ENCODE results near the gene LBX2.

DNA sequence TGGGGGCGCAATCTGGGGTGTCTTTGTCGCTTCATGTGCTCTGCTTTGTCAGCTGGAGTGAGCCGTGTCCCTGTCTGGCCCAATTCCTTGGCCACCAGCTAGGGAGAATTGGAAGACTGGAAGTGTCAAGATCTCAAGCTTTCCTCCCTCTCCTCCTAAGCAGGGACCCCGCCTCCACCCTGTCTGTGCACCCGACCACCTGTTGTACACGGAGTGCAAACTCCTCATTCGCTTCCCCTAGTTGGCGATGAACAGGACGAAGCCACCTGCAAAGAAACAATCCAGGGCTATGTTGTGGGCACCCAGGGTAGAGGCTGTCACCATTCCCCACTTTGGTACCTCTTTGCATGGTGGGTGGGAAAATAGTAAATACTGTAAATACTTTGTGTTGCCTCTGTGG, 28.3 kb upstream of the LBX2 start:
- TF ChIP-seq, protein P1, sequence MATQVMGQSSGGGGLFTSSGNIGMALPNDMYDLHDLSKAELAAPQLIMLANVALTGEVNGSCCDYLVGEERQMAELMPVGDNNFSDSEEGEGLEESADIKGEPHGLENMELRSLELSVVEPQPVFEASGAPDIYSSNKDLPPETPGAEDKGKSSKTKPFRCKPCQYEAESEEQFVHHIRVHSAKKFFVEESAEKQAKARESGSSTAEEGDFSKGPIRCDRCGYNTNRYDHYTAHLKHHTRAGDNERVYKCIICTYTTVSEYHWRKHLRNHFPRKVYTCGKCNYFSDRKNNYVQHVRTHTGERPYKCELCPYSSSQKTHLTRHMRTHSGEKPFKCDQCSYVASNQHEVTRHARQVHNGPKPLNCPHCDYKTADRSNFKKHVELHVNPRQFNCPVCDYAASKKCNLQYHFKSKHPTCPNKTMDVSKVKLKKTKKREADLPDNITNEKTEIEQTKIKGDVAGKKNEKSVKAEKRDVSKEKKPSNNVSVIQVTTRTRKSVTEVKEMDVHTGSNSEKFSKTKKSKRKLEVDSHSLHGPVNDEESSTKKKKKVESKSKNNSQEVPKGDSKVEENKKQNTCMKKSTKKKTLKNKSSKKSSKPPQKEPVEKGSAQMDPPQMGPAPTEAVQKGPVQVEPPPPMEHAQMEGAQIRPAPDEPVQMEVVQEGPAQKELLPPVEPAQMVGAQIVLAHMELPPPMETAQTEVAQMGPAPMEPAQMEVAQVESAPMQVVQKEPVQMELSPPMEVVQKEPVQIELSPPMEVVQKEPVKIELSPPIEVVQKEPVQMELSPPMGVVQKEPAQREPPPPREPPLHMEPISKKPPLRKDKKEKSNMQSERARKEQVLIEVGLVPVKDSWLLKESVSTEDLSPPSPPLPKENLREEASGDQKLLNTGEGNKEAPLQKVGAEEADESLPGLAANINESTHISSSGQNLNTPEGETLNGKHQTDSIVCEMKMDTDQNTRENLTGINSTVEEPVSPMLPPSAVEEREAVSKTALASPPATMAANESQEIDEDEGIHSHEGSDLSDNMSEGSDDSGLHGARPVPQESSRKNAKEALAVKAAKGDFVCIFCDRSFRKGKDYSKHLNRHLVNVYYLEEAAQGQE (IDR thresholded peaks at IDR 0.05; ENCODE audit: insufficient read depth in 1 of 2, low read depth in 2 of 2, low read length in 1 of 2), result no peak
- TF ChIP-seq POLR2AphosphoS5 (IDR thresholded peaks at IDR 0.05; ENCODE audit: low read depth, low read length) (no peak), SIN3A (IDR thresholded peaks at IDR 0.05; ENCODE audit: borderline replicate concordance, insufficient read depth, low read depth, low read length) (no peak)
- TF ChIP-seq, protein P2, sequence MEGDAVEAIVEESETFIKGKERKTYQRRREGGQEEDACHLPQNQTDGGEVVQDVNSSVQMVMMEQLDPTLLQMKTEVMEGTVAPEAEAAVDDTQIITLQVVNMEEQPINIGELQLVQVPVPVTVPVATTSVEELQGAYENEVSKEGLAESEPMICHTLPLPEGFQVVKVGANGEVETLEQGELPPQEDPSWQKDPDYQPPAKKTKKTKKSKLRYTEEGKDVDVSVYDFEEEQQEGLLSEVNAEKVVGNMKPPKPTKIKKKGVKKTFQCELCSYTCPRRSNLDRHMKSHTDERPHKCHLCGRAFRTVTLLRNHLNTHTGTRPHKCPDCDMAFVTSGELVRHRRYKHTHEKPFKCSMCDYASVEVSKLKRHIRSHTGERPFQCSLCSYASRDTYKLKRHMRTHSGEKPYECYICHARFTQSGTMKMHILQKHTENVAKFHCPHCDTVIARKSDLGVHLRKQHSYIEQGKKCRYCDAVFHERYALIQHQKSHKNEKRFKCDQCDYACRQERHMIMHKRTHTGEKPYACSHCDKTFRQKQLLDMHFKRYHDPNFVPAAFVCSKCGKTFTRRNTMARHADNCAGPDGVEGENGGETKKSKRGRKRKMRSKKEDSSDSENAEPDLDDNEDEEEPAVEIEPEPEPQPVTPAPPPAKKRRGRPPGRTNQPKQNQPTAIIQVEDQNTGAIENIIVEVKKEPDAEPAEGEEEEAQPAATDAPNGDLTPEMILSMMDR (IDR thresholded peaks at IDR 0.05), result no peak

Measured in Panc1 (cell line).